H1 (cell line): ENCODE measurements around the gene B9D1. TPM values are rescaled to one million over a fixed set of nuclear protein-coding genes. Genes with fewer than 3 reads are reported as not detected.

Experiments used
- CTCF ChIA-PET: fragments of 300-600 bp; sonication (Branson Sonifier 250); formaldehyde crosslinking; loops from one replicate; lab custom pipeline; 2021; ENCODE audit not compliant: partially characterized antibody; lab: Charles Lee
- POLR2A ChIA-PET: fragments of 300-600 bp; sonication (Branson Sonifier 250); formaldehyde crosslinking; loops from one replicate; lab custom pipeline; 2021; ENCODE audit warnings: inconsistent platforms; ENCODE audit not compliant: partially characterized antibody; lab: Charles Lee
- DNase-seq, 2 experiments: peaks; one replicate each; pipeline versions ENCODE4 v3.0.0 to v3.0.0-alpha.2; 2010 to 2022; ENCODE audit warnings: low spot score in 2 of 2, low read depth in 1 of 2, mixed read lengths in 1 of 2
- FAIRE-seq: peaks from 2 replicates; lab custom pipeline; 2011; peaks lifted over from hg19 to GRCh38; lab: Jason Lieb, UNC
- H2AFZ ChIP-seq: 2 replicates; pipeline ENCODE4 v1.8.1; 2012; ENCODE audit warnings: low read length, inconsistent platforms
- H2AK5ac ChIP-seq: 2 replicates; pipeline ENCODE4 v1.6.1; 2013; ENCODE audit warnings: low read depth, low read length
- H2BK120ac ChIP-seq: replicated peaks from 2 replicates; pipeline ENCODE3; 2013; ENCODE audit warnings: low read depth, low read length, inconsistent platforms
- H2BK12ac ChIP-seq: 2 replicates; pipeline ENCODE4 v1.6.1; 2013; ENCODE audit warnings: low read depth, low read length
- H2BK15ac ChIP-seq: 2 replicates; pipeline ENCODE4 v1.6.1; 2013; ENCODE audit warnings: low read length
- H2BK20ac ChIP-seq: 2 replicates; pipeline ENCODE4 v1.6.1; 2013; ENCODE audit warnings: low read length
- H2BK5ac ChIP-seq: 2 replicates; pipeline ENCODE4 v1.6.1; 2013; ENCODE audit warnings: low read depth, low read length
- H3K14ac ChIP-seq: 2 replicates; pipeline ENCODE4 v1.6.1; 2013; ENCODE audit warnings: inconsistent platforms; ENCODE audit not compliant: insufficient read length
- H3K18ac ChIP-seq: 2 replicates; pipeline ENCODE4 v1.6.1; 2013; ENCODE audit warnings: low read length; ENCODE audit errors: extremely low read depth
- H3K23ac ChIP-seq: 2 replicates; pipeline ENCODE4 v1.6.1; 2013; ENCODE audit warnings: inconsistent platforms; ENCODE audit not compliant: insufficient read length
- H3K23me2 ChIP-seq: 2 replicates; pipeline ENCODE4 v1.6.1; 2013; ENCODE audit warnings: low read depth, low read length
- H3K27ac ChIP-seq: 2 replicates; pipeline ENCODE4 v1.6.1; 2011; ENCODE audit warnings: low read depth, low read length, inconsistent platforms
- H3K27me3 ChIP-seq, 4 experiments: replicated peaks in 1 of 4; 1 replicate in 1 of 4; 2 replicates in 3 of 4; pipeline versions ENCODE4 v1.6.1 to v1.8.1; 2011 to 2013; ENCODE audit warnings: low read length in 3 of 4, mild to moderate bottlenecking in 3 of 4, inconsistent platforms in 2 of 4, mixed read lengths in 2 of 4, moderate library complexity in 1 of 4; ENCODE audit not compliant: control insufficient read depth in 3 of 4, insufficient read depth in 3 of 4; ENCODE audit errors: extremely low read depth in 1 of 4
- H3K36me3 ChIP-seq, 4 experiments: 2 replicates each; pipeline versions ENCODE4 v1.6.1 to v1.8.1; 2011 to 2013; ENCODE audit warnings: mild to moderate bottlenecking in 4 of 4, low read length in 3 of 4, moderate library complexity in 2 of 4, control low read depth in 1 of 4, inconsistent platforms in 1 of 4; ENCODE audit not compliant: insufficient read depth in 4 of 4, control insufficient read depth in 2 of 4
- H3K4ac ChIP-seq: replicated peaks from 2 replicates; pipeline ENCODE3; 2013; ENCODE audit warnings: low read length, low read depth, mixed read lengths, inconsistent platforms; ENCODE audit not compliant: insufficient read length
- H3K4me1 ChIP-seq, 4 experiments: replicated peaks in 1 of 4; 1 replicate in 1 of 4; 2 replicates in 3 of 4; pipeline versions ENCODE4 v1.6.1 to v1.8.1; 2011 to 2013; ENCODE audit warnings: low read length in 3 of 4, inconsistent platforms in 2 of 4, mixed read lengths in 1 of 4; ENCODE audit not compliant: insufficient read depth in 4 of 4, control insufficient read depth in 3 of 4
- H3K4me2 ChIP-seq, 2 experiments: 2 replicates each; pipeline versions ENCODE4 v1.6.1 to v1.8.1; 2011 to 2013; ENCODE audit warnings: low read depth in 2 of 2, low read length in 2 of 2, control low read depth in 1 of 2, inconsistent platforms in 1 of 2, mild to moderate bottlenecking in 1 of 2; ENCODE audit not compliant: insufficient read depth in 1 of 2
- H3K4me3 ChIP-seq, 4 experiments: fragments of 200-600, 300-600 bp in 1 of 4; sonication (generic), shearing (Covaris generic), sonication (Bioruptor Twin) in 1 of 4; 2 replicates each; pipeline versions ENCODE4 v1.5.1 to v1.8.1; 2011 to 2016; ENCODE audit warnings: low read length in 4 of 4, low read depth in 3 of 4, control low read depth in 2 of 4, inconsistent platforms in 2 of 4, mild to moderate bottlenecking in 2 of 4, mixed read lengths in 1 of 4, moderate library complexity in 1 of 4; ENCODE audit not compliant: insufficient read depth in 2 of 4; ENCODE audit errors: extremely low read depth in 1 of 4
- H3K56ac ChIP-seq: replicated peaks from 2 replicates; pipeline ENCODE3; 2013; ENCODE audit warnings: low read depth, mild to moderate bottlenecking, mixed read lengths, low read length, inconsistent platforms; ENCODE audit not compliant: insufficient read length
- H3K79me1 ChIP-seq: 2 replicates; pipeline ENCODE4 v1.6.1; 2013; ENCODE audit warnings: low read depth, low read length, control low read depth
- H3K79me2 ChIP-seq, 2 experiments: 2 replicates each; pipeline versions ENCODE4 v1.6.1 to v1.8.1; 2012 to 2013; ENCODE audit warnings: low read length in 2 of 2, mild to moderate bottlenecking in 2 of 2, inconsistent platforms in 1 of 2; ENCODE audit not compliant: insufficient read depth in 2 of 2, control insufficient read depth in 1 of 2
- H3K9ac ChIP-seq, 4 experiments: replicated peaks in 1 of 4; 1 replicate in 1 of 4; 2 replicates in 3 of 4; pipeline versions ENCODE4 v1.6.1 to v1.8.1; 2011 to 2013; ENCODE audit warnings: low read depth in 3 of 4, low read length in 3 of 4, control low read depth in 2 of 4, mild to moderate bottlenecking in 2 of 4, moderate library complexity in 2 of 4, inconsistent platforms in 1 of 4; ENCODE audit errors: extremely low read depth in 1 of 4
- H3K9me3 ChIP-seq, 2 experiments: 2 replicates each; pipeline versions ENCODE4 v1.6.1 to v1.8.1; 2012 to 2013; ENCODE audit warnings: mild to moderate bottlenecking in 2 of 2, moderate library complexity in 2 of 2, control low read depth in 1 of 2, inconsistent platforms in 1 of 2, low read depth in 1 of 2, low read length in 1 of 2, mixed read lengths in 1 of 2; ENCODE audit not compliant: insufficient read depth in 2 of 2
- H4K20me1 ChIP-seq, 2 experiments: replicated peaks in 1 of 2; 2 replicates each; pipeline versions ENCODE3 to v1.8.1; 2011 to 2013; ENCODE audit warnings: inconsistent platforms in 2 of 2, low read length in 2 of 2, mild to moderate bottlenecking in 1 of 2; ENCODE audit not compliant: insufficient read depth in 2 of 2, control insufficient read depth in 1 of 2
- H4K5ac ChIP-seq: 2 replicates; pipeline ENCODE4 v1.6.1; 2013; ENCODE audit warnings: low read length, low read depth, mixed read lengths, inconsistent platforms; ENCODE audit not compliant: insufficient read length
- H4K8ac ChIP-seq: 2 replicates; pipeline ENCODE4 v1.8.0; 2013; ENCODE audit warnings: mild to moderate bottlenecking, moderate library complexity, low read length, inconsistent platforms; ENCODE audit not compliant: insufficient read depth; ENCODE audit errors: extremely low read depth
- H4K91ac ChIP-seq: replicated peaks from 2 replicates; pipeline ENCODE3; 2013; ENCODE audit warnings: low read length, mixed read lengths, inconsistent platforms; ENCODE audit not compliant: insufficient read length
- CTCF ChIP-seq, 3 experiments: IDR thresholded peaks; 1 replicate in 2 of 3; 2 replicates in 1 of 3; pipeline versions ENCODE4 v1.5.1 to v1.6.1; 2011; ENCODE audit warnings: low read length in 3 of 3, mild to moderate bottlenecking in 3 of 3, inconsistent platforms in 2 of 3, low read depth in 1 of 3, moderate library complexity in 1 of 3; ENCODE audit not compliant: insufficient read depth in 1 of 3; ENCODE audit errors: control extremely low read depth in 1 of 3
- KDM5A ChIP-seq: fragments of 200-600 bp; IDR thresholded peaks from 2 replicates; pipeline ENCODE4 v1.7.1; 2012; ENCODE audit warnings: mild to moderate bottlenecking, low read length, inconsistent platforms, mixed read lengths
- WGBS, 2 experiments: shearing (Covaris generic) in 1 of 2; methylation state at CpG; one replicate each; pipeline versions ENCODE4 v1.1.6 to v1.1.7; 2013 to 2015; ENCODE audit warnings: low lambda C conversion rate in 2 of 2, mixed read lengths in 2 of 2, inconsistent platforms in 1 of 2, low coverage in 1 of 2, missing lambda C conversion rate in 1 of 2; ENCODE audit not compliant: insufficient replicate concordance in 2 of 2, insufficient coverage in 1 of 2, insufficient read length in 1 of 2; ENCODE audit errors: extremely low coverage in 1 of 2, missing lambda C conversion rate in 1 of 2; 5-methylcytosine and 5-hydroxymethylcytosine counted together
- polyA plus RNA-seq, 7 experiments: library from polyadenylated mRNA; depleted of rRNA in 3 of 7; stranded (reverse) in 5 of 7; unstranded in 2 of 7; fragments of >200 nt in 5 of 7; fragments of 200-250 nt in 2 of 7; gene quantifications; 1 replicate in 5 of 7; 2 replicates in 1 of 7; 4 replicates in 1 of 7; pipeline versions ENCODE4 v1.2.1 to v1.2.3, GENCODE V29; 2011 to 2013; ENCODE audit warnings: missing spikeins in 2 of 7, mixed read lengths in 2 of 7
- total RNA-seq: library from RNA; stranded (reverse); fragmentation: NEBNext Ultra II Directional; extraction: Animal tissue kit (Norgen Biotek cat#: 25700); gene quantifications from 2 replicates; pipeline ENCODE4 v1.2.1, GENCODE V29; 2021

The B9D1 gene
- total and polyA plus RNA-seq, 2 of the 8 experiments (the other 6 are each of a cell fraction or from before 2014, with no cell fraction given) = 24.6 to 65.7 TPM

- H3K79me2 ChIP-seq = peaks cover 0 to 4% of the 10 kb centered on the region in 2 experiments; a peak in 1 of 4 replicates
- no peak overlapping the region for H4K91ac ChIP-seq
- no peak overlapping the region for H2AFZ ChIP-seq
- ChIA-PET CTCF (interaction anchor here (0.6 to 2.0 kb wide), 2 partner anchors 14 to 329 kb away, joined by 4 to 5 read pairs; no protein-coding TSS in a partner anchor), POLR2A (interaction anchor here (1.4 kb wide), 1 partner anchor 9 kb away, joined by 3 read pairs; the partner anchor contains the start of gene B9D1)
- peaks cover 0 to 3% (median 2%) of the 10 kb centered on the region in 4 experiments; a peak in 5 of 7 replicates for H3K4me1 ChIP-seq
- no peak overlapping the region for H3K27ac ChIP-seq
- H4K20me1 ChIP-seq = no peaks in the 10 kb centered on the region
- 94% methylated on average over 7 of the region's 7 CpGs; no CpG with 5 or more reads in 1 of the 2 experiments for WGBS, 2 experiments
- TF ChIP-seq CTCF (IDR thresholded peaks at IDR 0.05; ENCODE audit: control extremely low read depth in 1 of 3, insufficient read depth in 1 of 3, low read depth in 1 of 3, low read length in 3 of 3) = no peak
- no peak for TF ChIP-seq KDM5A
- no peak overlapping the region for H3K4me2 ChIP-seq
- no peak overlapping the region for H3K56ac ChIP-seq
- H3K18ac ChIP-seq = no peak overlapping the region
- H3K4ac ChIP-seq = no peak overlapping the region
- H3K27me3 ChIP-seq = no peaks in the 10 kb centered on the region
- no peak overlapping the region for H3K14ac ChIP-seq
- H3K23me2 ChIP-seq = no peaks in the 10 kb centered on the region
- no peaks in the 10 kb centered on the region; the same call in 1 of the 2 replicates for H3K79me1 ChIP-seq
- no peak overlapping the region for H4K5ac ChIP-seq
- no peak for DNase-seq
- H2BK12ac ChIP-seq = peak overlapping the region; percentile 63; the same call in 1 of the 2 replicates
- no peak overlapping the region for H2BK120ac ChIP-seq
- H3K23ac ChIP-seq = no peak overlapping the region
- no peak overlapping the region for H3K9ac ChIP-seq
- H2BK15ac ChIP-seq = no peak overlapping the region
- H3K9me3 ChIP-seq = no peaks in the 10 kb centered on the region
- H3K36me3 ChIP-seq = no peaks in the 10 kb centered on the region
- no peak overlapping the region for H3K4me3 ChIP-seq
- no peak overlapping the region for H2BK20ac ChIP-seq
- no peak overlapping the region; the same call in 1 of the 2 replicates for H2AK5ac ChIP-seq
- FAIRE-seq = no peak
- no peak overlapping the region for H4K8ac ChIP-seq
- H2BK5ac ChIP-seq = no peak overlapping the region
Measured at GRCh38 chr17:19371259-19372010, 8.9 kb upstream of the B9D1 start.
